Liver (tissue), 9 donors: Measurements from ENCODE around the gene EDC3. TPM values are rescaled to one million over a fixed set of nuclear protein-coding genes. Genes with fewer than 3 reads are reported as not detected.

Source experiments
- DNase-seq: peaks from one replicate; pipeline ENCODE4 v3.0.0-alpha.2; 2017; ENCODE audit warnings: low spot score
- H3K27ac ChIP-seq, 2 donors: one replicate each; pipeline ENCODE4 v1.7.0; 2013; ENCODE audit warnings: inconsistent platforms in 2 of 2, low read length in 2 of 2, control low read depth in 1 of 2, low read depth in 1 of 2, mild to moderate bottlenecking in 1 of 2
- H3K27me3 ChIP-seq, 4 donors: one replicate each; pipeline versions ENCODE4 v1.6.1 to v1.7.0; 2013; ENCODE audit warnings: low read length in 3 of 4, inconsistent platforms in 1 of 4, mild to moderate bottlenecking in 1 of 4, moderate library complexity in 1 of 4; ENCODE audit not compliant: control insufficient read depth in 4 of 4, insufficient read depth in 4 of 4
- H3K36me3 ChIP-seq, 4 donors: one replicate each; pipeline versions ENCODE4 v1.6.1 to v1.7.0; 2013; ENCODE audit warnings: low read length in 3 of 4, mild to moderate bottlenecking in 3 of 4, low read depth in 1 of 4, moderate library complexity in 1 of 4; ENCODE audit not compliant: control insufficient read depth in 4 of 4, insufficient read depth in 3 of 4
- H3K4me1 ChIP-seq, 4 donors: one replicate each; pipeline versions ENCODE4 v1.6.1 to v1.7.0; 2013; ENCODE audit warnings: low read length in 3 of 4, mild to moderate bottlenecking in 3 of 4, moderate library complexity in 1 of 4; ENCODE audit not compliant: control insufficient read depth in 4 of 4, insufficient read depth in 4 of 4
- H3K4me3 ChIP-seq, 3 donors: one replicate each; pipeline versions ENCODE4 v1.6.1 to v1.7.0; 2013; ENCODE audit warnings: low read length in 3 of 3, control low read depth in 1 of 3, low read depth in 1 of 3, mild to moderate bottlenecking in 1 of 3
- H3K9ac ChIP-seq, 2 donors: one replicate each; pipeline ENCODE4 v1.7.0; 2013; ENCODE audit warnings: low read length in 2 of 2, mild to moderate bottlenecking in 2 of 2, moderate library complexity in 2 of 2, control low read depth in 1 of 2, low read depth in 1 of 2
- H3K9me3 ChIP-seq, 4 donors: one replicate each; pipeline versions ENCODE4 v1.6.1 to v1.7.0; 2013; ENCODE audit warnings: low read length in 3 of 4; ENCODE audit not compliant: control insufficient read depth in 4 of 4
- EGR1 ChIP-seq, 2 donors: IDR thresholded peaks; 2 replicates each; pipeline ENCODE4 v1.6.1; 2016 to 2018; ENCODE audit warnings: antibody characterized with exemption in 2 of 2, low read depth in 2 of 2
- FOXA2 ChIP-seq: IDR thresholded peaks from 2 replicates; pipeline ENCODE4 v1.6.1; 2016; ENCODE audit warnings: antibody characterized with exemption
- GABPA ChIP-seq, 2 donors: IDR thresholded peaks in 1 of 2; conservative IDR thresholded peaks in 1 of 2; 2 replicates each; pipeline ENCODE4 v1.6.1; 2016; ENCODE audit warnings: antibody characterized with exemption in 2 of 2, mild to moderate bottlenecking in 1 of 2, moderate library complexity in 1 of 2
- HNF4A ChIP-seq, 2 donors: conservative IDR thresholded peaks; 2 replicates each; pipeline ENCODE4 v1.6.1; 2016; ENCODE audit warnings: antibody characterized with exemption in 2 of 2, mild to moderate bottlenecking in 2 of 2
- NR2F2 ChIP-seq: IDR thresholded peaks from 2 replicates; pipeline ENCODE4 v1.6.1; 2016; ENCODE audit warnings: antibody characterized with exemption
- RAD21 ChIP-seq, 2 donors: IDR thresholded peaks; 2 replicates each; pipeline ENCODE4 v1.6.1; 2016; ENCODE audit warnings: antibody characterized with exemption in 2 of 2, mild to moderate bottlenecking in 2 of 2
- RXRA ChIP-seq, 2 donors: IDR thresholded peaks; 2 replicates each; pipeline ENCODE4 v1.6.1; 2017 to 2018; ENCODE audit warnings: antibody characterized with exemption in 2 of 2, mild to moderate bottlenecking in 1 of 2
- SP1 ChIP-seq: IDR thresholded peaks from 2 replicates; pipeline ENCODE4 v1.6.1; 2018; ENCODE audit warnings: antibody characterized with exemption, mild to moderate bottlenecking
- WGBS: extraction: QIAGEN DNeasy Blood & Tissue Kit; methylation state at CpG from one replicate; pipeline ENCODE4 v1.1.7; 2013; 5-methylcytosine and 5-hydroxymethylcytosine counted together
- polyA plus RNA-seq, 2 donors: library from polyadenylated mRNA; stranded (reverse) in 1 of 2; unstranded in 1 of 2; fragments of 200-250 nt in 1 of 2; fragments of >200 nt in 1 of 2; fragmentation: Nextera tagmentation in 1 of 2; extraction: Ambion mirVana in 1 of 2; gene quantifications; one replicate each; pipeline versions ENCODE4 v1.2.1 to v1.2.3, GENCODE V29; 2013 to 2015
- total RNA-seq, 2 donors: library from RNA; depleted of rRNA; stranded (reverse); fragments of >200 nt; gene quantifications; one replicate each; pipeline ENCODE4 v1.2.3, GENCODE V29; 2014
- TF ChIP-seq, protein P1 (sequence below): IDR thresholded peaks from 2 replicates; pipeline ENCODE4 v1.6.1; 2016; ENCODE audit warnings: antibody characterized with exemption
- TF ChIP-seq, protein P2 (sequence below): IDR thresholded peaks from 2 replicates; pipeline ENCODE4 v1.6.1; 2016; ENCODE audit warnings: antibody characterized with exemption
- TF ChIP-seq, protein P3 (sequence below): IDR thresholded peaks from 2 replicates; pipeline ENCODE4 v1.6.1; 2016; ENCODE audit warnings: antibody characterized with exemption
- TF ChIP-seq, protein P4 (sequence below): fragments of 150-350 bp; IDR thresholded peaks from 2 replicates; pipeline ENCODE4 v1.5.1; 2017; ENCODE audit warnings: improper control_type of control experiment, low read depth, low read length; ENCODE audit not compliant: missing input control
- TF ChIP-seq, protein P5 (sequence below): IDR thresholded peaks from 2 replicates; pipeline ENCODE4 v1.6.1; 2016; ENCODE audit warnings: antibody characterized with exemption, mild to moderate bottlenecking
- donor health status: healthy.
- donor health status: healthy.
- donor health status: healthy.
- donor health status: healthy.
- donor health status: healthy.

The EDC3 gene
- total and polyA plus RNA-seq, 4 donors, result 5.8 to 9.5 (median 7.4) TPM

GRCh38 chr15:74726774-74727164 is 30.9 kb upstream of the EDC3 start:
- Histone ChIP-seq H3K27ac (peak overlapping the region; percentile 88 to 90), H3K36me3 (no peaks in the 10 kb centered on the region), H3K27me3 (no peaks in the 10 kb centered on the region), H3K9ac (no peak overlapping the region), H3K4me3 (peak overlapping the region in 2 of 3 donors; percentile 60 to 80), H3K4me1 (peaks cover 9 to 49% (median 43%) of the 10 kb centered on the region in 4 donors), H3K9me3 (no peaks in the 10 kb centered on the region)
- DNase-seq, result no peak
- TF ChIP-seq GABPA (IDR thresholded peaks at IDR 0.05 in 1 of 2, conservative IDR thresholded peaks at IDR 0.05 in 1 of 2) (no peak), SP1 (peak; percentile 61), RAD21 (IDR thresholded peaks at IDR 0.05) (peak in 1 of 2 donors; percentile 20), HNF4A (conservative IDR thresholded peaks at IDR 0.05) (peak in 1 of 2 donors; percentile 8), RXRA (IDR thresholded peaks at IDR 0.05) (peak; percentile 31 to 38), FOXA2 (no peak)
- TF ChIP-seq, protein P1, sequence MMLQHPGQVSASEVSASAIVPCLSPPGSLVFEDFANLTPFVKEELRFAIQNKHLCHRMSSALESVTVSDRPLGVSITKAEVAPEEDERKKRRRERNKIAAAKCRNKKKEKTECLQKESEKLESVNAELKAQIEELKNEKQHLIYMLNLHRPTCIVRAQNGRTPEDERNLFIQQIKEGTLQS, result no peak
- TF ChIP-seq, protein P2, sequence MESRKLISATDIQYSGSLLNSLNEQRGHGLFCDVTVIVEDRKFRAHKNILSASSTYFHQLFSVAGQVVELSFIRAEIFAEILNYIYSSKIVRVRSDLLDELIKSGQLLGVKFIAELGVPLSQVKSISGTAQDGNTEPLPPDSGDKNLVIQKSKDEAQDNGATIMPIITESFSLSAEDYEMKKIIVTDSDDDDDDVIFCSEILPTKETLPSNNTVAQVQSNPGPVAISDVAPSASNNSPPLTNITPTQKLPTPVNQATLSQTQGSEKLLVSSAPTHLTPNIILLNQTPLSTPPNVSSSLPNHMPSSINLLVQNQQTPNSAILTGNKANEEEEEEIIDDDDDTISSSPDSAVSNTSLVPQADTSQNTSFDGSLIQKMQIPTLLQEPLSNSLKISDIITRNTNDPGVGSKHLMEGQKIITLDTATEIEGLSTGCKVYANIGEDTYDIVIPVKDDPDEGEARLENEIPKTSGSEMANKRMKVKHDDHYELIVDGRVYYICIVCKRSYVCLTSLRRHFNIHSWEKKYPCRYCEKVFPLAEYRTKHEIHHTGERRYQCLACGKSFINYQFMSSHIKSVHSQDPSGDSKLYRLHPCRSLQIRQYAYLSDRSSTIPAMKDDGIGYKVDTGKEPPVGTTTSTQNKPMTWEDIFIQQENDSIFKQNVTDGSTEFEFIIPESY, result no peak
- TF ChIP-seq, protein P3, sequence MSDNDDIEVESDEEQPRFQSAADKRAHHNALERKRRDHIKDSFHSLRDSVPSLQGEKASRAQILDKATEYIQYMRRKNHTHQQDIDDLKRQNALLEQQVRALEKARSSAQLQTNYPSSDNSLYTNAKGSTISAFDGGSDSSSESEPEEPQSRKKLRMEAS, result peak; percentile 59
- 11% methylated on average over 24 of the region's 24 CpGs for WGBS

DNA sequence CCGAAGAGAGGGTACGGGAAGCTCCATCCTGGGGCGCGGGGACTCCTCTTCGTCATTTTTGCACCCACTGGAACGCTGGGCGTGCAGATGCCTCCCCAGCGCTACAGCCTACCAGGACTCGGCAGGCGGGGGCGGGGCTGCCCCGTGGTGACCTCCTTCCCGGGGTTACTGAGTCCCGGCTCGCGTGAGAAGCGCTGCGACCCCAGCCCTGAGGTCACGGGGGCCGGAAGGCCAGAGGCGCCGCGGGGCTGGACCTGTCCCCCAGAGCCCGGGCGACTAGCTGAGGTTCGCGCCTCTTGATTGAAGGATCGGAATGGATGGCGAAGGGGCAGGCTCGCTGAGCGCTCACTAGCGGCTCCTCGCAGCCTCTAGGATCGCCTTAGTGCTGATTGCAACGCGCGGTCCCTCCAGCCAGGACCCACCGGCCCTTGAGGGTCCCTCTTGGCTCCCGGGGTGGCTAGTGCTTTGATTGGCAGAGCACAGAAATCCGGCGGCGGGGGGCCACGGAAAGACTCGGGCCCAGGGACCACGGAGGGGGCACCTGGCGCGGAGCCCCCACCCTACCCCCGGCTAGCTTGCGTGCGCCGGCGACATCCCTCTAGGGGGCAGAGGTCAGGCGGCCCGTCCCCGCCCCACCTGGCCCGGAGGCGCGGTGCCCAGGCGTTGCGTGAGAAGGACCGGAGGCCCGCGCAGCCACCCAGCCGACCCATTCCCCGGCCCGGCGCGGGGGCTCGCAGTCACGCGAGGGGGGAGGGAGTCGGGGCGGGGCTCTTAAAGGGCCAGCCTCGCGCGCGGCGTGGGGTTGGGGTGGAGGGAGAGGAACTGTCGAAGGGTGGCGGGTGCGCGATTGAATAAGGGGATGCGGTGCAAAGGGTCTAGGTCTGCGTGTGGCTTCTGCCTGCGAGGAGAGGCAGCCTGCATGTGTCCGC is 30.3 kb upstream of the EDC3 start:
- Histone ChIP-seq H3K27me3 (no peaks in the 10 kb centered on the region), H3K9me3 (no peaks in the 10 kb centered on the region), H3K4me3 (peak overlapping the region; percentile 37 to 80 (median 60)), H3K27ac (peak overlapping the region; percentile 88 to 90), H3K4me1 (peaks cover 6 to 43% (median 36%) of the 10 kb centered on the region in 4 donors), H3K9ac (no peak overlapping the region), H3K36me3 (no peaks in the 10 kb centered on the region)
- peak; percentile 64 for DNase-seq
- peak; percentile 56 for TF ChIP-seq SP1
- TF ChIP-seq NR2F2, result peak; percentile 43
- peak in 1 of 2 donors; percentile 51 for TF ChIP-seq HNF4A (conservative IDR thresholded peaks at IDR 0.05)
- TF ChIP-seq, protein P4, sequence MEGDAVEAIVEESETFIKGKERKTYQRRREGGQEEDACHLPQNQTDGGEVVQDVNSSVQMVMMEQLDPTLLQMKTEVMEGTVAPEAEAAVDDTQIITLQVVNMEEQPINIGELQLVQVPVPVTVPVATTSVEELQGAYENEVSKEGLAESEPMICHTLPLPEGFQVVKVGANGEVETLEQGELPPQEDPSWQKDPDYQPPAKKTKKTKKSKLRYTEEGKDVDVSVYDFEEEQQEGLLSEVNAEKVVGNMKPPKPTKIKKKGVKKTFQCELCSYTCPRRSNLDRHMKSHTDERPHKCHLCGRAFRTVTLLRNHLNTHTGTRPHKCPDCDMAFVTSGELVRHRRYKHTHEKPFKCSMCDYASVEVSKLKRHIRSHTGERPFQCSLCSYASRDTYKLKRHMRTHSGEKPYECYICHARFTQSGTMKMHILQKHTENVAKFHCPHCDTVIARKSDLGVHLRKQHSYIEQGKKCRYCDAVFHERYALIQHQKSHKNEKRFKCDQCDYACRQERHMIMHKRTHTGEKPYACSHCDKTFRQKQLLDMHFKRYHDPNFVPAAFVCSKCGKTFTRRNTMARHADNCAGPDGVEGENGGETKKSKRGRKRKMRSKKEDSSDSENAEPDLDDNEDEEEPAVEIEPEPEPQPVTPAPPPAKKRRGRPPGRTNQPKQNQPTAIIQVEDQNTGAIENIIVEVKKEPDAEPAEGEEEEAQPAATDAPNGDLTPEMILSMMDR, result no peak
- TF ChIP-seq EGR1 (IDR thresholded peaks at IDR 0.05; ENCODE audit: low read depth in 2 of 2), result no peak
- TF ChIP-seq, protein P3, result no peak
- TF ChIP-seq RXRA (IDR thresholded peaks at IDR 0.05), result peak; percentile 64 to 93
- TF ChIP-seq, protein P5, sequence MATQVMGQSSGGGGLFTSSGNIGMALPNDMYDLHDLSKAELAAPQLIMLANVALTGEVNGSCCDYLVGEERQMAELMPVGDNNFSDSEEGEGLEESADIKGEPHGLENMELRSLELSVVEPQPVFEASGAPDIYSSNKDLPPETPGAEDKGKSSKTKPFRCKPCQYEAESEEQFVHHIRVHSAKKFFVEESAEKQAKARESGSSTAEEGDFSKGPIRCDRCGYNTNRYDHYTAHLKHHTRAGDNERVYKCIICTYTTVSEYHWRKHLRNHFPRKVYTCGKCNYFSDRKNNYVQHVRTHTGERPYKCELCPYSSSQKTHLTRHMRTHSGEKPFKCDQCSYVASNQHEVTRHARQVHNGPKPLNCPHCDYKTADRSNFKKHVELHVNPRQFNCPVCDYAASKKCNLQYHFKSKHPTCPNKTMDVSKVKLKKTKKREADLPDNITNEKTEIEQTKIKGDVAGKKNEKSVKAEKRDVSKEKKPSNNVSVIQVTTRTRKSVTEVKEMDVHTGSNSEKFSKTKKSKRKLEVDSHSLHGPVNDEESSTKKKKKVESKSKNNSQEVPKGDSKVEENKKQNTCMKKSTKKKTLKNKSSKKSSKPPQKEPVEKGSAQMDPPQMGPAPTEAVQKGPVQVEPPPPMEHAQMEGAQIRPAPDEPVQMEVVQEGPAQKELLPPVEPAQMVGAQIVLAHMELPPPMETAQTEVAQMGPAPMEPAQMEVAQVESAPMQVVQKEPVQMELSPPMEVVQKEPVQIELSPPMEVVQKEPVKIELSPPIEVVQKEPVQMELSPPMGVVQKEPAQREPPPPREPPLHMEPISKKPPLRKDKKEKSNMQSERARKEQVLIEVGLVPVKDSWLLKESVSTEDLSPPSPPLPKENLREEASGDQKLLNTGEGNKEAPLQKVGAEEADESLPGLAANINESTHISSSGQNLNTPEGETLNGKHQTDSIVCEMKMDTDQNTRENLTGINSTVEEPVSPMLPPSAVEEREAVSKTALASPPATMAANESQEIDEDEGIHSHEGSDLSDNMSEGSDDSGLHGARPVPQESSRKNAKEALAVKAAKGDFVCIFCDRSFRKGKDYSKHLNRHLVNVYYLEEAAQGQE, result no peak
- WGBS, result under 1% methylated on average over 86 of the region's 86 CpGs
